ENCODE results near the gene MVK.

DNA sequence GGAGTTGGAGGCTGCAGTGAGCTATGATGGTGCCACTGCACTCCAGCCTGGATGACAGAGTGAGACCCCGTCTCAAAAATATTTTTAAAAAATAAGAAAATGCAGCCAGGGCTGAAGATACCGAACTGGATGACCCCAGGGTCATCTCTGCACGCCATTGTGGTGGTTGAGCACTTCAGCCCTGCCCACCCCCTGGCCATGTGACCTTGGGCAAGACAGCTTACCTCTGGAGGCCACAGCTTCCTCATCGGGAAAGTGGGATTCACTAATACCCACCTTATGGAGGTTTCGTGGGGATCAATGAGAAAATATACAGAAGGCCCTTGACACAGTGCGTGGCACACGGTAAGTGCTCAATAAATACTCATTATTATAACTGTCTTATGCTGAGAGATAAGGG, 25.5 kb downstream of the MVK start:
- TF ChIP-seq POLR2A (IDR thresholded peaks at IDR 0.05) = no peak
- TF ChIP-seq, protein P1, sequence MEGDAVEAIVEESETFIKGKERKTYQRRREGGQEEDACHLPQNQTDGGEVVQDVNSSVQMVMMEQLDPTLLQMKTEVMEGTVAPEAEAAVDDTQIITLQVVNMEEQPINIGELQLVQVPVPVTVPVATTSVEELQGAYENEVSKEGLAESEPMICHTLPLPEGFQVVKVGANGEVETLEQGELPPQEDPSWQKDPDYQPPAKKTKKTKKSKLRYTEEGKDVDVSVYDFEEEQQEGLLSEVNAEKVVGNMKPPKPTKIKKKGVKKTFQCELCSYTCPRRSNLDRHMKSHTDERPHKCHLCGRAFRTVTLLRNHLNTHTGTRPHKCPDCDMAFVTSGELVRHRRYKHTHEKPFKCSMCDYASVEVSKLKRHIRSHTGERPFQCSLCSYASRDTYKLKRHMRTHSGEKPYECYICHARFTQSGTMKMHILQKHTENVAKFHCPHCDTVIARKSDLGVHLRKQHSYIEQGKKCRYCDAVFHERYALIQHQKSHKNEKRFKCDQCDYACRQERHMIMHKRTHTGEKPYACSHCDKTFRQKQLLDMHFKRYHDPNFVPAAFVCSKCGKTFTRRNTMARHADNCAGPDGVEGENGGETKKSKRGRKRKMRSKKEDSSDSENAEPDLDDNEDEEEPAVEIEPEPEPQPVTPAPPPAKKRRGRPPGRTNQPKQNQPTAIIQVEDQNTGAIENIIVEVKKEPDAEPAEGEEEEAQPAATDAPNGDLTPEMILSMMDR (IDR thresholded peaks at IDR 0.05) = no peak
- TF ChIP-seq POLR2AphosphoS5 (IDR thresholded peaks at IDR 0.05) = no peak

Measured in breast epithelium (tissue), 3 donors.